HCT116 (cell line): Measurements from ENCODE around the gene PRAMEF1. TPM values are rescaled to one million over a fixed set of nuclear protein-coding genes. Genes with fewer than 3 reads are reported as not detected.

Source experiments
- ATAC-seq: fragments of 200-7000 bp; cut with Tn5 transposase; 2 replicates; pipeline ENCODE4 v1.9.1; 2020; ENCODE audit warnings: mild to moderate bottlenecking, moderate library complexity
- BruUV-seq: library from RNA; stranded (reverse); fragments of 400-500 nt; replicated peaks from 2 replicates; lab custom pipeline; 2021; lab: Mats Ljungman, UMichigan
- CTCF ChIA-PET: fragments of 300-600 bp; sonication (Branson Sonifier 250); formaldehyde crosslinking; loops from one replicate; lab custom pipeline; 2021; ENCODE audit warnings: antibody characterized with exemption; lab: Charles Lee
- POLR2A ChIA-PET: fragments of 300-600, 350-600 bp; sonication (Branson Sonifier 250); formaldehyde crosslinking; loops from one replicate; lab custom pipeline; 2021; ENCODE audit warnings: antibody characterized with exemption; lab: Charles Lee
- RAD21 ChIA-PET, 2 experiments: fragments of 300-600 bp; sonication (Branson Sonifier 250); formaldehyde crosslinking; loops; one replicate each; lab custom pipeline; 2023; ENCODE audit warnings: low total read pairs in 2 of 2; ENCODE audit not compliant: uncharacterized antibody in 2 of 2, unreplicated experiment in 2 of 2, low non-redundant PET in 1 of 2; lab: Charles Lee
- DNase-seq: peaks from one replicate; pipeline ENCODE4 v3.0.0-alpha.2; 2010; ENCODE audit warnings: low read depth, low spot score
- H2AFZ ChIP-seq: fragments of 200-600 bp; shearing (Covaris generic), sonication (generic); 2 replicates; pipeline ENCODE4 v1.6.1; 2017; ENCODE audit warnings: low read depth, mixed run types, mixed read lengths, antibody characterized with exemption, low read length; ENCODE audit not compliant: poor library complexity, severe bottlenecking
- H3K27ac ChIP-seq: 2 replicates; pipeline ENCODE4 v1.5.1; 2012; ENCODE audit warnings: low read depth, low read length
- H3K27me3 ChIP-seq: fragments of 200-600 bp; sonication (generic); 2 replicates; pipeline ENCODE4 v1.6.1; 2016; ENCODE audit warnings: mixed run types, low read length, mixed read lengths; ENCODE audit not compliant: insufficient read depth
- H3K36me3 ChIP-seq, 2 experiments: fragments of 200-500 bp in 1 of 2; fragments of 200-600 bp in 1 of 2; sonication (Bioruptor generic) in 1 of 2; sonication (generic) in 1 of 2; 2 replicates each; pipeline versions ENCODE4 v1.5.1 to v1.6.1; 2014 to 2016; ENCODE audit warnings: low read length in 2 of 2, inconsistent platforms in 1 of 2, mixed read lengths in 1 of 2, mixed run types in 1 of 2; ENCODE audit not compliant: insufficient read depth in 2 of 2, control insufficient read depth in 1 of 2
- H3K4me1 ChIP-seq, 2 experiments: fragments of 200-600 bp in 1 of 2; sonication (generic) in 1 of 2; 2 replicates each; pipeline versions ENCODE4 v1.5.1 to v1.6.1; 2012 to 2017; ENCODE audit warnings: low read length in 2 of 2, inconsistent platforms in 1 of 2, mild to moderate bottlenecking in 1 of 2, mixed read lengths in 1 of 2, mixed run types in 1 of 2, moderate library complexity in 1 of 2; ENCODE audit not compliant: insufficient read depth in 2 of 2, control insufficient read depth in 1 of 2
- H3K4me2 ChIP-seq: fragments of 200-600 bp; sonication (generic); 2 replicates; pipeline ENCODE4 v1.6.1; 2017; ENCODE audit warnings: mixed run types, low read length, mixed read lengths
- H3K4me3 ChIP-seq, 2 experiments: fragments of 200-600 bp in 1 of 2; sonication (generic) in 1 of 2; replicated peaks in 1 of 2; 2 replicates each; pipeline ENCODE4 v1.5.1; 2011 to 2016; ENCODE audit warnings: low read length in 2 of 2, control low read depth in 1 of 2, low read depth in 1 of 2, mild to moderate bottlenecking in 1 of 2, mixed read lengths in 1 of 2, mixed run types in 1 of 2
- H3K79me2 ChIP-seq: fragments of 200-600 bp; sonication (generic); 2 replicates; pipeline ENCODE4 v1.6.1; 2017; ENCODE audit warnings: mild to moderate bottlenecking, mixed run types, low read length, moderate library complexity, mixed read lengths; ENCODE audit not compliant: insufficient read depth
- H3K9ac ChIP-seq: fragments of 200-600 bp; sonication (generic); 2 replicates; pipeline ENCODE4 v1.6.1; 2016; ENCODE audit warnings: low read length, mixed read lengths
- H3K9me2 ChIP-seq: fragments of 200-600 bp; sonication (generic), shearing (Covaris generic); 2 replicates; pipeline ENCODE4 v1.6.1; 2017; ENCODE audit warnings: mixed run types, mild to moderate bottlenecking, moderate library complexity; ENCODE audit not compliant: insufficient read depth
- H3K9me3 ChIP-seq, 2 experiments: fragments of 200-500 bp in 1 of 2; fragments of 200-600 bp in 1 of 2; sonication (Bioruptor generic) in 1 of 2; sonication (generic) in 1 of 2; 2 replicates each; pipeline ENCODE4 v1.6.1; 2014 to 2017; ENCODE audit warnings: low read length in 2 of 2, mixed read lengths in 2 of 2, inconsistent platforms in 1 of 2, low read depth in 1 of 2, mild to moderate bottlenecking in 1 of 2, mixed run types in 1 of 2, moderate library complexity in 1 of 2; ENCODE audit not compliant: control insufficient read depth in 1 of 2, insufficient read depth in 1 of 2
- H4K20me1 ChIP-seq: fragments of 200-600 bp; sonication (generic), shearing (Covaris generic); 2 replicates; pipeline ENCODE4 v1.6.1; 2017; ENCODE audit warnings: mixed run types, mild to moderate bottlenecking, moderate library complexity; ENCODE audit not compliant: insufficient read depth
- CBX3 ChIP-seq: IDR thresholded peaks from 2 replicates; pipeline ENCODE4 v1.6.1; 2012; ENCODE audit warnings: low read depth
- CEBPB ChIP-seq: IDR thresholded peaks from 2 replicates; pipeline ENCODE4 v1.6.1; 2012; ENCODE audit warnings: low read depth
- EZH2 ChIP-seq: fragments of 200-600 bp; sonication (generic); IDR thresholded peaks from 2 replicates; pipeline ENCODE4 v1.6.1; 2017; ENCODE audit warnings: antibody characterized with exemption, mixed run types
- EZH2phosphoT487 ChIP-seq: fragments of 200-600 bp; IDR thresholded peaks from 2 replicates; pipeline ENCODE4 v1.6.1; 2018; ENCODE audit warnings: antibody characterized with exemption, borderline replicate concordance
- FOSL1 ChIP-seq: IDR thresholded peaks from 2 replicates; pipeline ENCODE4 v1.6.1; 2012; ENCODE audit warnings: low read depth
- JUND ChIP-seq: IDR thresholded peaks from 2 replicates; pipeline ENCODE4 v1.6.1; 2012
- POLR2A ChIP-seq: IDR thresholded peaks from 2 replicates; pipeline ENCODE4 v1.7.0; 2011; ENCODE audit warnings: borderline replicate concordance; ENCODE audit not compliant: insufficient read depth, insufficient read length; ENCODE audit errors: extremely low read depth
- POLR2AphosphoS5 ChIP-seq: IDR thresholded peaks from 2 replicates; pipeline ENCODE4 v1.6.1; 2011; ENCODE audit warnings: mild to moderate bottlenecking, low read depth, low read length, moderate library complexity
- RAD21 ChIP-seq: IDR thresholded peaks from 2 replicates; pipeline ENCODE4 v1.6.1; 2012; ENCODE audit warnings: low read depth, mild to moderate bottlenecking
- SIN3A ChIP-seq: IDR thresholded peaks from 2 replicates; pipeline ENCODE4 v1.6.1; 2012; ENCODE audit warnings: low read depth
- SP1 ChIP-seq: IDR thresholded peaks from 2 replicates; pipeline ENCODE4 v1.6.1; 2012; ENCODE audit warnings: low read depth
- TCF7L2 ChIP-seq: IDR thresholded peaks from 2 replicates; pipeline ENCODE4 v1.7.0; 2011; ENCODE audit warnings: borderline replicate concordance, inconsistent platforms; ENCODE audit not compliant: insufficient read depth, insufficient read length; ENCODE audit errors: extremely low read depth
- ZFX ChIP-seq: fragments of 450-650 bp; IDR thresholded peaks from 2 replicates; pipeline ENCODE4 v1.6.1; 2017
- ZNF274 ChIP-seq: fragments of 200-500 bp; sonication (Bioruptor generic); IDR thresholded peaks from 2 replicates; pipeline ENCODE4 v1.6.1; 2014; ENCODE audit warnings: mild to moderate bottlenecking, low read depth, low read length, inconsistent platforms
- intact Hi-C: fragments of 100-400 bp; cut with micrococcal nuclease; formaldehyde crosslinking; loops from 2 replicates; pipeline ENCODE4 v1.10.0; 2022
- total RNA-seq: library from RNA; stranded (reverse); gene quantifications from one replicate; pipeline ENCODE4 v1.2.1, GENCODE V29; 2021; ENCODE audit not compliant: unreplicated experiment
- TF ChIP-seq, protein P1 (sequence below): IDR thresholded peaks from 2 replicates; pipeline ENCODE4 v1.6.1; 2012
- TF ChIP-seq, protein P2 (sequence below): IDR thresholded peaks from 2 replicates; pipeline ENCODE4 v1.6.1; 2012
- TF ChIP-seq, protein P3 (sequence below): IDR thresholded peaks from 2 replicates; pipeline ENCODE4 v1.6.1; 2011; ENCODE audit warnings: mild to moderate bottlenecking, low read length, moderate library complexity; ENCODE audit not compliant: insufficient replicate concordance; ENCODE audit errors: extremely low read depth

Gene PRAMEF1
- total RNA-seq, 1 experiment from 2014 or later = not detected

DNA sequence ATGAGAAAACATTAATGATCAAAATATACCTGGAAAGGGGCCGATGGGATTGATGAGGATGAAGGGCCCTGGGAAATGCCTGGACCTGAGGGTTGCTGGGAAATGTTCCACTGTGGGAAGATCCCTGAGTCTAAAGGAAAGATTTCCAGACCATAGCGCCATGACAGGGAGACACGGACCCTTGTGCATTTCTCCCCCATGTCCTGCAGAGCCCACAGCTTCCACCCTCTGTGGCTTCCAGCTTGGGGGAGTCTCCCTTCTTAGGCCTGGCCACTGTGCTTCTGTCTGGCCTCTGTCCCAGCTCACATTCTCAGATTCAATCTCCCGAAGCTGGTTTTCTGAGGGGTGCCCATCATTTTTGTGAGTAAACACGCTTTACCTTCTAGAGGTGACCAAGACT is 18.7 kb upstream of the PRAMEF1 start:
- Histone ChIP-seq H3K27ac (no peak overlapping the region), H3K9me2 (no peaks in the 10 kb centered on the region), H3K4me3 (no peak overlapping the region), H2AFZ (no peak overlapping the region), H4K20me1 (no peaks in the 10 kb centered on the region), H3K9me3 (no peaks in the 10 kb centered on the region), H3K36me3 (no peaks in the 10 kb centered on the region), H3K27me3 (peaks cover 6% of the 10 kb centered on the region; the same call in 1 of the 2 replicates), H3K9ac (no peak overlapping the region), H3K79me2 (no peaks in the 10 kb centered on the region), H3K4me1 (no peaks in the 10 kb centered on the region), H3K4me2 (no peak overlapping the region)
- ChIA-PET CTCF (no interaction called here), POLR2A (no interaction called here), RAD21 (no interaction called here)
- ATAC-seq (no peak), DNase-seq (no peak)
- no TSS peak for BruUV-seq
- TF ChIP-seq POLR2AphosphoS5 (no peak), FOSL1 (no peak), SP1 (no peak), ZFX (no peak), CEBPB (no peak), TCF7L2 (no peak)
- TF ChIP-seq, protein P1, sequence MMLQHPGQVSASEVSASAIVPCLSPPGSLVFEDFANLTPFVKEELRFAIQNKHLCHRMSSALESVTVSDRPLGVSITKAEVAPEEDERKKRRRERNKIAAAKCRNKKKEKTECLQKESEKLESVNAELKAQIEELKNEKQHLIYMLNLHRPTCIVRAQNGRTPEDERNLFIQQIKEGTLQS = no peak
- intact Hi-C loops = loop anchor here (10.0 kb wide), 1 partner anchor 498 kb away; no protein-coding TSS in a partner anchor

DNA sequence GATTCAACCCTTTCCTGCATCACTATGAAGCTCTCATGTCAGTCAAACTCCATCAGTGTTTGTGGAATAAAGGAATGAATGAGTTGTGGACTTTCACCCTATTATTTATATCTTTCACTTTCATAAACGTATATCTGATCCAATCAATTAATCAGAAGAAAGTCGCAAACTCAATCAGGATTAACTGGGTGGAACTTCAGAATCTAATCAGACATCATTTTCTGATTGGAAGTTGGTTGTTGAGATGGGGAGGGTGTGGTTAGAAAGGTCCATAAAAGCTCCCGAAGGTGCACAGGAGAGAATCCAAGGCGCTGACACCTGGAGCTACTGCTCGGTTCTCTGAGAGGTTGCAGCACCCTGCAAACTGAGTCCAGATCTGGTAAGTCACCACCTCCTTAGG is 17.8 kb upstream of the PRAMEF1 start, which contains the start of gene PRAMEF12:
TSS of gene PRAMEF12 (plus strand) at position 301 of the 400 bp plus-strand sequence. CDS start 1,130 bp downstream, outside the sequence.
- no peak within 1 kb of the TSS for H3K9ac ChIP-seq
- no peaks in the 10 kb centered on the region for H3K79me2 ChIP-seq
- H3K9me3 ChIP-seq = no peaks in the 10 kb centered on the region
- ATAC-seq (no peak), DNase-seq (no peak)
- H3K4me2 ChIP-seq = no peak within 1 kb of the TSS
- H3K36me3 ChIP-seq = no peaks in the 10 kb centered on the region
- H2AFZ ChIP-seq = no peak within 1 kb of the TSS
- no TSS peak for BruUV-seq
- no peak within 1 kb of the TSS for H3K27ac ChIP-seq
- ChIA-PET POLR2A (no interaction called here), CTCF (no interaction called here), RAD21 (no interaction called here)
- H4K20me1 ChIP-seq = no peaks in the 10 kb centered on the region
- no peaks in the 10 kb centered on the region for H3K4me1 ChIP-seq
- no peaks in the 10 kb centered on the region for H3K9me2 ChIP-seq
- no peak within 1 kb of the TSS for H3K4me3 ChIP-seq
- intact Hi-C loops = loop anchor here (10.0 kb wide), 1 partner anchor 499 kb away; no protein-coding TSS in a partner anchor
- peaks cover 6% of the 10 kb centered on the region; the same call in 1 of the 2 replicates for H3K27me3 ChIP-seq
- TF ChIP-seq JUND = no peak
- TF ChIP-seq, protein P2, sequence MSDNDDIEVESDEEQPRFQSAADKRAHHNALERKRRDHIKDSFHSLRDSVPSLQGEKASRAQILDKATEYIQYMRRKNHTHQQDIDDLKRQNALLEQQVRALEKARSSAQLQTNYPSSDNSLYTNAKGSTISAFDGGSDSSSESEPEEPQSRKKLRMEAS = no peak
- no peak for TF ChIP-seq ZFX
- no peak for TF ChIP-seq ZNF274
- no peak for TF ChIP-seq FOSL1
- no peak for TF ChIP-seq EZH2
- TF ChIP-seq, protein P3, sequence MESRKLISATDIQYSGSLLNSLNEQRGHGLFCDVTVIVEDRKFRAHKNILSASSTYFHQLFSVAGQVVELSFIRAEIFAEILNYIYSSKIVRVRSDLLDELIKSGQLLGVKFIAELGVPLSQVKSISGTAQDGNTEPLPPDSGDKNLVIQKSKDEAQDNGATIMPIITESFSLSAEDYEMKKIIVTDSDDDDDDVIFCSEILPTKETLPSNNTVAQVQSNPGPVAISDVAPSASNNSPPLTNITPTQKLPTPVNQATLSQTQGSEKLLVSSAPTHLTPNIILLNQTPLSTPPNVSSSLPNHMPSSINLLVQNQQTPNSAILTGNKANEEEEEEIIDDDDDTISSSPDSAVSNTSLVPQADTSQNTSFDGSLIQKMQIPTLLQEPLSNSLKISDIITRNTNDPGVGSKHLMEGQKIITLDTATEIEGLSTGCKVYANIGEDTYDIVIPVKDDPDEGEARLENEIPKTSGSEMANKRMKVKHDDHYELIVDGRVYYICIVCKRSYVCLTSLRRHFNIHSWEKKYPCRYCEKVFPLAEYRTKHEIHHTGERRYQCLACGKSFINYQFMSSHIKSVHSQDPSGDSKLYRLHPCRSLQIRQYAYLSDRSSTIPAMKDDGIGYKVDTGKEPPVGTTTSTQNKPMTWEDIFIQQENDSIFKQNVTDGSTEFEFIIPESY = no peak
- no peak for TF ChIP-seq EZH2phosphoT487
- TF ChIP-seq TCF7L2 = no peak
- TF ChIP-seq CBX3 = no peak
- TF ChIP-seq SP1 = no peak
- no peak for TF ChIP-seq RAD21
- TF ChIP-seq SIN3A = no peak
- no peak for TF ChIP-seq POLR2A
